ENCODE measurements around the gene TSPAN18. TPM values are rescaled to one million over a fixed set of nuclear protein-coding genes. Genes with fewer than 3 reads are reported as not detected.

Gene TSPAN18
- total and polyA plus RNA-seq, 10 of the 15 experiments (the other 5 are each of a cell fraction or from before 2014, with no cell fraction given), result 0.02 to 0.77 (median 0.13) TPM; not detected in 1

GRCh38 chr11:44973632-44974401 is 247.1 kb downstream of the TSPAN18 start (continued):
- TF ChIP-seq BHLHE40 (IDR thresholded peaks at IDR 0.05; ENCODE audit: borderline replicate concordance in 1 of 2, low read depth in 2 of 2, low read length in 1 of 2), result no peak
- no peak for TF ChIP-seq HDGF (IDR thresholded peaks at IDR 0.05)
- TF ChIP-seq, protein P1, sequence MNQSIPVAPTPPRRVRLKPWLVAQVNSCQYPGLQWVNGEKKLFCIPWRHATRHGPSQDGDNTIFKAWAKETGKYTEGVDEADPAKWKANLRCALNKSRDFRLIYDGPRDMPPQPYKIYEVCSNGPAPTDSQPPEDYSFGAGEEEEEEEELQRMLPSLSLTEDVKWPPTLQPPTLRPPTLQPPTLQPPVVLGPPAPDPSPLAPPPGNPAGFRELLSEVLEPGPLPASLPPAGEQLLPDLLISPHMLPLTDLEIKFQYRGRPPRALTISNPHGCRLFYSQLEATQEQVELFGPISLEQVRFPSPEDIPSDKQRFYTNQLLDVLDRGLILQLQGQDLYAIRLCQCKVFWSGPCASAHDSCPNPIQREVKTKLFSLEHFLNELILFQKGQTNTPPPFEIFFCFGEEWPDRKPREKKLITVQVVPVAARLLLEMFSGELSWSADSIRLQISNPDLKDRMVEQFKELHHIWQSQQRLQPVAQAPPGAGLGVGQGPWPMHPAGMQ (IDR thresholded peaks at IDR 0.05; ENCODE audit: borderline replicate concordance), result no peak
- TF ChIP-seq ESRRA (IDR thresholded peaks at IDR 0.05; ENCODE audit: low read length), result no peak

DNA sequence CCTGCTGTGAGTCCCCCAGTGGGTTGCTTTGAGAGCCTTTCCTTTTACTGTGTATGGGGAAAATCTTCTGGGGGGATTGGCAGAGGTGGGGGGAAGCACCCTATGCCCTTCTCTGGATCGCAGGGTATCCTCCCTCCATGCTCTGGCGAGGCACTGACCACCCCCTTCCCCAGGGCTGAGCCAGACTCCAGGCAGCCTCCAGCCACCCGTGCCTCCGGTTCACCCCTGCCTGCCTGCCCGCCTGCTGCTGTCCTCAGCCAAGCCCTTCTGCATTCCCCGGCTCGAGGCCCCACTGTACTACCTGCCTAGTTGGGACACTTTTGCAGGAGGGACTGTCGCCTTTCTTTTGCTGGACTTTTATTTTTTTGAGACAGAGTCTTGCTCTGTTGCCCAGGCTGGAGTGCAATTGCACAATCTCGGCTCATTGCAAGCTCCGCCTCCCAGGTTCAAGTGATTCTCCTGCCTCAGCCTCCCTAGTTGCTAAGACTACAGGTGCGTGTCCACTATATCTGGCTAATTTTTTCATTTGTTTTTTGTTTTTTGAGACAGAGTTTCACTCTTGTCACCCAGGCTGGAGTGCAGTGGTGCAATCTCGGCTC is 247.7 kb downstream of the TSPAN18 start:
- 44% methylated on average over 12 of the region's 12 CpGs for WGBS (ENCODE audit: insufficient coverage, insufficient replicate concordance, low lambda C conversion rate, missing lambda C conversion rate)
- Histone ChIP-seq H3K4me1 (ENCODE audit: control insufficient read depth, insufficient read depth, low read length) (no peaks in the 10 kb centered on the region), H3K79me2 (ENCODE audit: control insufficient read depth, insufficient read depth, low read length) (no peaks in the 10 kb centered on the region), H3K36me3 (ENCODE audit: control insufficient read depth in 2 of 2, insufficient read depth in 2 of 2, low read length in 1 of 2) (no peaks in the 10 kb centered on the region), H3K4me2 (ENCODE audit: control insufficient read depth, insufficient read depth) (no peak overlapping the region), H2AFZ (ENCODE audit: control insufficient read depth, low read depth, low read length) (no peak overlapping the region), H4K20me1 (ENCODE audit: control insufficient read depth, insufficient read depth) (no peaks in the 10 kb centered on the region; the same call in 1 of the 2 replicates), H3K27ac (ENCODE audit: control insufficient read depth, insufficient read depth) (no peak overlapping the region), H3K27me3 (replicated peaks in 1 of 2; ENCODE audit: control insufficient read depth in 2 of 2, insufficient read depth in 2 of 2, low read length in 1 of 2) (no peaks in the 10 kb centered on the region; a peak in 1 of 4 replicates), H3K9ac (ENCODE audit: control insufficient read depth, insufficient read depth, low read length) (no peak overlapping the region), H3K4me3 (no peak overlapping the region), H3K9me3 (replicated peaks; ENCODE audit: control insufficient read depth, insufficient read depth, low read length) (no peaks in the 10 kb centered on the region)
- SMC1A ChIA-PET (ENCODE audit: uncharacterized antibody, unreplicated experiment), result no interaction called here
- intact Hi-C loops (cut with micrococcal nuclease; ENCODE audit: unreplicated experiment) (no loop called here), in situ Hi-C loops (cut with MboI) (no loop called here)
- no peak for FAIRE-seq
- BruUV-seq (replicated peaks), result no TSS peak
- RAD21 ChIA-PET (ENCODE audit: unreplicated experiment), result no interaction called here
- DNase-seq (ENCODE audit: low read depth, low spot score), result no peak
- POLR2A ChIA-PET, result no interaction called here
- ATAC-seq, result no peak
- CTCF ChIA-PET, result interaction anchor here (0.7 kb wide), 1 partner anchor 341 kb away, joined by 3 read pairs; no protein-coding TSS in a partner anchor
- TF ChIP-seq DPF2 (IDR thresholded peaks at IDR 0.05), result no peak
- TF ChIP-seq NFYB (IDR thresholded peaks at IDR 0.05; ENCODE audit: insufficient read depth, low read depth, low read length), result no peak
- no peak for TF ChIP-seq FOS (IDR thresholded peaks at IDR 0.05; ENCODE audit: borderline replicate concordance, extremely low read depth, insufficient read length)
- TF ChIP-seq, protein P2, sequence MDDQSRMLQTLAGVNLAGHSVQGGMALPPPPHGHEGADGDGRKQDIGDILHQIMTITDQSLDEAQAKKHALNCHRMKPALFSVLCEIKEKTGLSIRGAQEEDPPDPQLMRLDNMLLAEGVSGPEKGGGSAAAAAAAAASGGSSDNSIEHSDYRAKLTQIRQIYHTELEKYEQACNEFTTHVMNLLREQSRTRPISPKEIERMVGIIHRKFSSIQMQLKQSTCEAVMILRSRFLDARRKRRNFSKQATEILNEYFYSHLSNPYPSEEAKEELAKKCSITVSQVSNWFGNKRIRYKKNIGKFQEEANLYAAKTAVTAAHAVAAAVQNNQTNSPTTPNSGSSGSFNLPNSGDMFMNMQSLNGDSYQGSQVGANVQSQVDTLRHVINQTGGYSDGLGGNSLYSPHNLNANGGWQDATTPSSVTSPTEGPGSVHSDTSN (IDR thresholded peaks at IDR 0.05; ENCODE audit: insufficient replicate concordance, low read depth, low read length), result no peak
- TF ChIP-seq NRF1 (conservative IDR thresholded peaks at IDR 0.05; ENCODE audit: low read depth, low read length), result no peak
- no peak for TF ChIP-seq SKIL (IDR thresholded peaks at IDR 0.05; ENCODE audit: low read depth, poor library complexity, severe bottlenecking)
- no peak for TF ChIP-seq NBN (IDR thresholded peaks at IDR 0.05)
- TF ChIP-seq YBX1 (IDR thresholded peaks at IDR 0.05), result no peak
- no peak for TF ChIP-seq ESRRA (IDR thresholded peaks at IDR 0.05; ENCODE audit: low read length)
- no peak for TF ChIP-seq BMI1 (IDR thresholded peaks at IDR 0.05; ENCODE audit: borderline replicate concordance)
- no peak for TF ChIP-seq NFXL1 (IDR thresholded peaks at IDR 0.05; ENCODE audit: borderline replicate concordance)
- TF ChIP-seq RBBP5 (conservative IDR thresholded peaks at IDR 0.05), result no peak
